Hematopoietic multipotent progenitor cell treated with erythropoietin and hydrocortisone succinate and interleukin-3 and kit ligand, for 17 days (in vitro differentiated cells): Measurements from ENCODE around the gene NHEJ1.

Experiments used
- DNase-seq: peaks from one replicate; pipeline ENCODE4 v3.0.0-alpha.2; 2015; ENCODE audit warnings: low spot score

The NHEJ1 gene

DNA sequence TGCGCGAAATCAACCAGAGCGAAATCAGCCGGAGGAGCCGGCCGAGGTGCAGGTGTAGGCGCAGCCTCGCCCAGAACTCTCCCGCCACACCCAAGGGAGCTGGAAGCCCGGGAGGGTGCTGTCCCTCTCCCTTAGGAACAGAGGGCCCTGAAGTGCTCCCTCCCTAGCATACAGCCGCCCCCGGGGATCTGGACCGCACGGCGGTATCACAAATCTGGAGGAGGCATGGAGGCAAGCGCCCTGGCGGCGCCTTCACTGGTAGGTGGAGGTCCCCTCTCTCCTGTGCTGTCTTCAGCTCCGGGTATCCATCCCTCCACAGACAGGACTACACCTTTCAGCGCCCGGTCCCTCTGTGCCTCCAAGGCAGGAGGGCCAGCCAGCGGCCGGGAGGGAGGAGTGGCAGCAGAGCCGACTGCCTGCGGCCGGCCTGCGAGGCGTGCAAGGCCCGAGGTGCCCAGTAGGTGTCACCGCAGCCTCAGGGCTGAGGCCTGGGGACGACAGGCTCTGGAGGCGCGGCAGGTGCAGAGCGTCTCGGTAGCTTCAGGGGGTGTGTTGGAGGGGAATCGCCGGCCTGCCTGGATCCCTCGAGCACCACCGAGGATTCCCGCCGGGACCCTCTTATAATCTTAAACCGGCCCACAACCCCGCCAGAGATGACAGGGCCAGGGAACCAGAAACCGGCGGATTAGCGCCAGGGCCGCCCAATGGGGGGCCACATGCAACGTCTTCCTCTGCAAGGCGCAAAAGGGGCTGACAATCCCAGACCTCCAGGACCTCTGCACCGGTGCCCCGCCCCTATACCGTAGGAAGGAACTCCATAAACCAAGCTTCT is 102.7 kb downstream of the NHEJ1 start:
- peak; percentile 59 for DNase-seq

DNA sequence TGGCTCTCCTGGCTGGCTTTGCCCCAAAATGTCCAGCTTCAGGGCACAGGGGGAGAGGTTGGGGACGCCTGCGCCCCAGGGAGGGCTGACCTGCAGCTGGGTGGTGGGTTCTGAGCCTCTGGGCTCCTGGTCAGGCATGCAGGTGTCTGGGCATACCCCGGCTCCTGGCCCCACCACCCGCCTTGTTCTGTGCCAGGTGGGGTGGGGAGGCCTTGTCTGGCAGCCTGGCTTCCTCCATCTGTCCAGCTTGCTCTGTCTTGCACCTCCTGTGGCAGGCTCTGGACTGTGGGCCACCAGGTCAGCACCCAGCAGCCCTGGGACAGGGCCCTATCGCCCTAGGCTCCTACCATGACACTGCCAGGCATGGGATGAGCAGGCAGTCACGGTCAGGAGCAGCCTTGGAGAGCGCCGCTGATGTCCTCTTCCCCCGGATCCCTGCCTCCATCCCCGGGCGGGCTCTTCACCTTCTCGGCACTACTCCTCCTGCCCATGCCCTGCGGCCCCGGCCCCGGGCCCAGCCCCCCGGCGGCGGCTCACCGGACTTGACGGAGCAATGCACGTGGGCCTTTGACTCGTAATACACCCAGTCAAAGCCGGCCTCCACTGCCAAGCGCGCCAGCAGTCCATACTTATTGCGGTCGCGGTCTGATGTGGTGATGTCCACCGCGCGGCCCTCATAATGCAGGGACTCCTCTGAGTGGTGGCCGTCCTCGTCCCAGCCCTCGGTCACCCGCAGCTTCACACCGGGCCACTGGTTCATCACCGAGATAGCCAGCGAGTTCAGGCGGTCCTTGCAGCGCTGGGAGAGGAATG is 103.5 kb downstream of the NHEJ1 start:
- DNase-seq: no peak

GRCh38 chr2:219056176-219056895 is 104.3 kb downstream of the NHEJ1 start:
- DNase-seq: no peak

DNA sequence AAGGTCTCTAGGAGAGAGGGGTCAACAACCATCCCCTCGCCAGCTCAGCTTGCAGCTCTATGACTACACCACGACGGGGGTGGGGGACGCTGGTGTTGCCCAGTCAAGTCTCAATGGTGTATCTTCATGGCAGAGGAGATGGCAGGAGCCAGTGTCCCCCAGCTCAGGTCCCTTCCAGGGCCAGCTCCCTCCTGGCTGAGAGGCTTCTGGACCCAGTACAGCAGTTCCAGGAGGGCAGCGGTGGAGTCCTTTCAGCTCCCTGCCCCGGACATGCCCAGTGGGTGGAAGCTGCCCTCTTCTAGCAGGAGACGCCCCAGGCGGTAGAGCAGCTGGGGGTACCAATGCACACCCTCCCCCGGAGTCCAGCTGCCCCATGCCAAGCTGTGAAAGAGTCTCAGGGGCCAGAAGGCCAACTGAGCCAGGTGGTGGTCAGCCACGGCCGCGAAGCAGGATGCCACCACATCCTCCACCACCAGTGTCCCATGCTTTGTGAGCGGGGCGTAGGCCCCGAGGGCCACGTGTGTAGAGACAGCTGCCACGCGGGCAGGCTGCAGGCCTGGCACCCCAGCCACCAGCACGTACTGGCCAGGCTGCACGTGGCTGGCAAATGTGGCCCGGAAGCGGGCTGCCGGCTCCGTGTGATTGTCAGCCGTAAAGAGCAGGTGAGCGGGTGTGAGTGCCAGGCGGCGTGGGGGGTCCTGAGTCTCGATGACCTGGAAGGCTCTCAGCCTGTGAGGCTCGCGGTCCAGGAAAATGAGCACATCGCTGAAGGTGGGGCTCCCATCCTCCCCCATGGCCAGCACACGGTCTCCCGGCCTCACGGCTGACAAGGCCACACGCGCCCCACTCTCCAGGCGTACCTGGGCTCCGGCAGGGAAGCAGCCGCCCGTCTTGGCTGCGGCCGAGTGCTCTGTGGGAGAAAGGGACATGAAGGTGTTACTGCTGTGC is 105.4 kb downstream of the NHEJ1 start:
- no peak for DNase-seq

DNA sequence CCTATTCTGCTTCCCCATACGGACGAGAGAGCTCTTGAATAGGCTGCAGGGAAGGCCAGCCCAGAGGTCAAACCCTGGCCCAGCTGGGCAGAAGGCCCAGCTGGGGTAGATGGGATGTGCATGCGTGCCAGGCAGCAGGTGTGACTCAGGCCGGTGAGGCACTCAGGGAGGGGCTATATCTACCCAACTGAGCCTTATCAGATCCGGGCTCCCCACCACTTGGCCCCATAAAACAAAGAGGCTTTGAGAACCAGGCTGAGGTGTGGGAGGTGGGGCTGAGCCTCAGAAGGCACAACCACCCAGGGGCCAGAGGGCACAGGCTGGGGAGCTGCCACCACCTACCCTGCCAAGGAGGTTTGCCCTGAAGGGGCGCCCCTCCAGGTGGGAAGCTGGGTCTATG is 111.3 kb downstream of the NHEJ1 start:
- DNase-seq: no peak

DNA sequence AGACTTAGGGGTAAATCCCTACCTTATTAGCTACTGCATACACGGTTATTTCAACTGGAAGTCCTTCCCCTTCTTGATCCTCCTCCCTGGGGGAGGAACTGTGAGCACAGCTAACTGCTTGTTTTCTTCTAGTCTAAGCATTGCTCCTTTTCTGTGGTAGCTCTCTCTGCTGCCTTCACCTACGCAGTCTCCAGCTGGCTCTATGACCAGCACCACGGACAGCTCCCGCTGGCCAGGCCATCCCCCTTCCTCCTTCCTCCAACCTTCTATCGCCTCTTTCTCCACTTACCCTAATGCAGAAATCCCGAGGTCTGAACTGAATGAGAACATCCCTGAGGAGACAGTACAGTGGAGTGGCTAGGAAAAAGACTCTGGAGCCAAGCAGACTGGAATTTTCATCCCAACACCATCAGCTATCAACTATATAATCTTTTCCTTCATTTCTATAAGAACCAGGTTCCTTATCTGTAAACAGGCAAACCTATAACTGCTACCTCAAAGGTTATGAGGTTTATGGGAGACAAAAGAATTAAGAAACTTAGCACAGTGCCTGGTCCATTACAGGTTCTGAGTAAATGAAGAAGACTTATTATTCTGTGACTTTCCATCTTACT is 114.6 kb downstream of the NHEJ1 start:
- DNase-seq: no peak

GRCh38 chr2:219042750-219043149 is 117.9 kb downstream of the NHEJ1 start:
- no peak for DNase-seq

DNA sequence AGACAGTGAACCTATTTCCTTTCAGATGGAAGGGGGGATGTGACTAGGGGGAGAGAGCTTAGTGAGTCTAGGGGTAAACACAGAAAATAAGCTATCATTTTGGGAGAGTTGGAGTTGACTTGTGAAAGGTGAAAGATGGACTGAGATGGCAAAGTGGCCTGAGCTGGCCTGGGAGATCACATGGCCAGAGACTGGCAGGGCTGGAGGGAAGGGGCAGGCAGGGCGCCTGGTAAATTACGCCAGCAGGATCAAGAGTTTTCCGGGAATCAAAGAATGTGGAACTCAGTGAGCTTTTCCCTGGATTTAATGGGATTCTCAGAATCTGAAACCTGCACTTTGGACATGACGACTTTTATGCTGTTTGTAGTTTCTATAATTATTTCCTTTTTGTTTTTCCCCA is 118.5 kb downstream of the NHEJ1 start:
- DNase-seq: no peak

DNA sequence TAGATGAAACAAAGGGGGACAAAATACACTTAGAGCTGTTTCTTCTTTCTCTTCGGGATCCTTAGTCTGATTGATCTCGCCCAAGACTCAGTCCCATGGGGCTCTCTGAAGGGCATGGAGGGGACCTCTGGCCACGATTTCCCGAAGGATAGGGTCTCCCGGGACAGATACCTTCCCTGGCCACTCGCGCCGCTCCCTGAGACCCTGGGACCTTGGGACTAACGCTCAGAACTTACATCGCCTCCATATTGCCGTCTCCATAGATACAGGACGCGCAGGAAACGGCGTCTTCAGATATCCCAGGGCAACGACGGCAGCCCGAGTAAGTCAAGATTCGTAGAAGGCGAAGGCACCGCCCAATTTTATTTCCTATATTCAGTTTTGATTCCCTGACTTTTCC is 119.4 kb downstream of the NHEJ1 start, which contains the start of gene CFAP65:
TSS of gene CFAP65 (minus strand) at position 265 of the 400 bp plus-strand sequence. CDS start 2,468 bp downstream, outside the sequence.
- no peak for DNase-seq

- DNase-seq: no peak
These were observed 122.0 kb downstream of the NHEJ1 start for GRCh38 chr2:219038600-219038999.

- no peak for DNase-seq
These were observed 122.7 kb downstream of the NHEJ1 start for GRCh38 chr2:219037783-219038499.

DNA sequence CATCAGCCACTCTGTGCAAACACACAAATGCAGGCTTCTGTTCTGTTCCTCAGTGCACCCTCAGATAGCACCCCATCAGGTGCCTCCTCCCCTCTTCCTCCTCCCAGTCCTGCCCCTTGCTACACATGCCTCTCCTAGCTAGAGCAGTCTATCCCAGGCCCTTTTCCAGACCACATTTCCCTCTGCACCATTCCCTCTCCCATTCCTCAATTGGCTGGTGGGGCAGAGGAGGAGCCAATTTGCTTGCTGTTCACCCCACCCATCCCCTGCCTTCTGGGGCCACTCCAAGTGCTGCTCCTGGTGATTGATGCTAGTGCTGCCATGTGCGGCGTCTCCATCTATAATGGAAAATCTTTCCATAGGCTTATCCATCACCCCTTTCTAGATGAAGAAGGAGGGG is 124.7 kb downstream of the NHEJ1 start:
- no peak for DNase-seq

DNA sequence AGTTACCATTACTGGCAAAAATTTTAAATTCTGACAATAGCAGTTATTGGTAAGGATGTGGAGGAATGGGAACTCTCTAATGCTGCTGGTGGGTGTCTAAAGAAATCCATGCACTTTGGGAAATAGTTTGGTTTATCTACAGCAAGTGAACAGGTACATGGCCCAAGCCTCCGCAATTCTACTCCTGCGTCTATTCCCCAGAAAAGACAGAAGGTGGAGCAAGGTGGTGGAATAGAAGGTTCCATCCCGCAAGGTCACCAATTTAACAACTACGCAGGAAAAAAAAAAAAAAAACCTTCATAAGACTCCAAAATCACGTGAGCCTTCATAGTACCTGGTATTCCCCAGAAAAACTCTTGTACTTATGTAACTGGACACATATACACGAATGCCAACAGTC is 125.8 kb downstream of the NHEJ1 start:
- no peak for DNase-seq

- no peak for DNase-seq
These were observed 128.4 kb downstream of the NHEJ1 start for GRCh38 chr2:219032051-219032745.

GRCh38 chr2:219031005-219031738 is 129.4 kb downstream of the NHEJ1 start:
- no peak for DNase-seq

DNA sequence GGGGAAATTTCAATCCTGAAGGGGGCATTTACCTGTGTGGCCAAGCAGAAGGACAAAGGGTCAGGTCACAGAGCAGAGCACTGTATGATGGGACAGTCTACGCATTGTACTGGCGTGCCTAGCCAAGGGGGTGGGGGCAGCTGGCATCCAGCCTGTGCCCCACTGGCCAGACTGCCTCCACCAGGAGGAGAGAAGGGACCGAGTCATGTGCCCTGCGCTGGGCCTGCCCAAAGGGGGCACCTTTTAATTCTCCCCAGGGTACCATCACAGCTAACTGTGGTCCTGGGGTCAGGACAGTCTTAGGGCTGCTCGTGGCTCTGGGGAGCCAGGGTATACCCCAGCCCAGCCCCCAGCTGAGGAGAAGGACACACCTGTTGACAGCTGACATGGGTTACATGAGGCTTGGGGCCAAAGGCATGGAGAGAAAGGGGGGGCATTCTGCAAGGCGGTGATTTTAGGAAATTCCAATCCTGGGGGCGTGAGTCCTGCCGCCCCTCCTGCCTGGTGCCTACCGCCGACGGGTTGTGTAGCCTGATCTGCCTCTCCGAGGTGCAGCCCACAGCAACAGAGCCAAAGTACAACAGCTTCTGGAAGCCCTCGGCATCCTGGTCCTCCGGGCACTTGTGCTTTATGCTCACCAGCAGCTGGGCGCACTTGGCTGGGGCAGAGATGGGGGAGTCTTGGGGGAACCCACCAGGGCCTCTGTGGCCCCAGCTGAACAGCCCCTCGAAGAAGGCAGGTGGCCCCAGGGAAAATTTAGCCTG is 130.3 kb downstream of the NHEJ1 start:
- no peak for DNase-seq

DNA sequence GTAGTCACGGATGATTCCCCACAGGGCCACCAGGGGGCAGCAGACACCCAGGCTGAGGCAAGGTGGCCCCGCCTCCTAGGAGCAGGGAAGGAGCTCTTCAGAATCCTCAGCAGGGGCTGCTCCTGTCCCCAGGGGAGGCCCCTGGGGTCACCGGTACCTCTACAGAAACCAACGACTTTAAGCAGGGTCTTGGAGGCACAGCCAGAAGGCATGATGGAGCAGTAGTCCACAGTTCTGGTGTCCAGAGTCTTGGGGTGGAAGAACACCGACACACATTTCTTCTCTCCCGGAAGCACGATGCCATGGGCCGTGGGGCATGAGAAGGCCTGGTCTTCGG is 130.8 kb downstream of the NHEJ1 start:
- peak; percentile 84 for DNase-seq
